ENCODE data around the gene DACT2.
"Not testable (repeated sequence)": the region's sequence is repeated elsewhere in the genome, so short reads cannot be mapped to it uniquely, and the experiment has no call there.

Gene DACT2

GRCh38 chr6:168319279-168320111, at the start of gene DACT2:
TSS of gene DACT2 (minus strand) at chr6:168319777. CDS start at chr6:168319633, 144 bp downstream.
- peak in 1 of 2 experiments; percentile 18 for DNase-seq

DNA sequence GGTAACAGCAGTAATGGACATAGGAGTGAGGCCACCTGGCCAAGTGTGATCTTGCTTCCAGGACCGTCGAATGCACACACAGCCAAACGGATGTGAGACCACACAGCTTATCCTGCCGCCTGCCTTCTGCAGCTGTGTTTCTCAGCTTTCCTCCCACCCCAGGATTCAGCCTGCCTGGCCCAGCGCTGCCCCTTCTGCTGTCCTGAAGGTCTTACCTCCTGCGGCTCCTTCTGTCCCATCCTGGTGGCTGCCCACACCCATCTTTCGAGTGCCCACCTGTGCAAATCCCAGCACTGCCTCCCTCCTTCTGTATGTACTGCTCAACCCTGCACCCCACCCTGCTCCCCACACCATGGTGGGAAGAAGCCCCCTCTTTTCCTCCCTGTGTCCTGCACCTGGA, 49.4 kb upstream of the DACT2 start:
- no peak for DNase-seq

DNA sequence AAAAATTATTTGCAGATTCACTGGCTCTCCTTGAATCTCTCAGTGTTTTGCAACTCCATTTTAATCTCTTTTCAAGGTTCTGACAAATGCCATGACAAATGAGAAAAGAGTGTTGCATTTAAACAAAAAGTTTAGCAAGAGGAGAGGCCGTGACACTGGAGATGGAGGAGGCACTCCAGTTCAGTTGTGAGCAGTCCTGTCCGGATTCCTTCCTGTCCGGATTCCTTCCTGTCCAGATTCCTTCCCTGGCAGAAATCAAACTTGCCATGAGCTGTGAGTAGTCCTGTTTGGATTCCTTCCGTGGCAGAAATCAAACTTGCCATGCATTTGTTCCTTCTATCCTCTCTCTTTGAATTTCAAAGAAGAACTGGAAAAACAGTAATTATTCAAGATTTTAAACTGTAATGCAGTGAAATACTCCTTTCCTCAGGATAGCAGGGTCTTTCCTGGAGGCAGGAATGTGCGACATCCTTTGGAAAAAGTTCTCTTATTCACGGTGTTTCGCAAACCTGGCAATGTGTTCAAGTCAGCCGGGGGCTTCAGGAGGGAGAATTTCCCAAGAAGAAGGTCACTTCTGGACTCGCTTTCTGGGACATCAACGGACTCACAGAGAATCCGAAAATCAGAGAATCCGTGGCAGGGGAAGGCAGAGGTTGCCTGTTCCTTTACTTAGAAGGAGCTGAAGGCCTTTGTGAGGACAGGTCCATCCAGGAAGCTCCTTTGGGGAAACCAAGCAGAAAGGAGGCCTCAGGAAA, 48.7 kb upstream of the DACT2 start:
- no peak for DNase-seq

DNA sequence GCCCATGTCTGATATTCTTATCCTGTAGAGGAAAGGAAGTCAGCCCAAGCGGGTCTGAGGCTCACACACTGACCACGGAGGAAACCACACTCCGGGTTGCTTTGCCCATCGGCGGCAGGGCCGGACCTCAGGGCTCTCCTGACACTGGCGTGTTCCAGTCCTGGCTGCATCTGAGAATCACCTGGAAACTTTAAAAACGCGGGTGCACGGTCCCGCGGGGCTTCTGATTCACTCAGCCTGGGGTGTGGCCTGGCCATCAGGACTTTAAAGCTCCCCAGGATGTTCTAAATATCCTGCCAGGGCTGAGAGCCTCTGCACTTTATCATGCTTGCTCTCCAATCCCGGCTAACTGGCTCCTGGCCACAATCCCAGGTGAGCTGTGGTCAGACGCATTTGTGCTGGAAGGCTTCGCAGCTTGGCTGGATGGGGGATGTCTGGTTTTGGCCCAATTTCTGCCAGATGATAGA, 47.7 kb upstream of the DACT2 start:
- no peak for DNase-seq

- DNase-seq: no peak
These were observed 46.9 kb upstream of the DACT2 start for GRCh38 chr6:168366473-168366872.

DNA sequence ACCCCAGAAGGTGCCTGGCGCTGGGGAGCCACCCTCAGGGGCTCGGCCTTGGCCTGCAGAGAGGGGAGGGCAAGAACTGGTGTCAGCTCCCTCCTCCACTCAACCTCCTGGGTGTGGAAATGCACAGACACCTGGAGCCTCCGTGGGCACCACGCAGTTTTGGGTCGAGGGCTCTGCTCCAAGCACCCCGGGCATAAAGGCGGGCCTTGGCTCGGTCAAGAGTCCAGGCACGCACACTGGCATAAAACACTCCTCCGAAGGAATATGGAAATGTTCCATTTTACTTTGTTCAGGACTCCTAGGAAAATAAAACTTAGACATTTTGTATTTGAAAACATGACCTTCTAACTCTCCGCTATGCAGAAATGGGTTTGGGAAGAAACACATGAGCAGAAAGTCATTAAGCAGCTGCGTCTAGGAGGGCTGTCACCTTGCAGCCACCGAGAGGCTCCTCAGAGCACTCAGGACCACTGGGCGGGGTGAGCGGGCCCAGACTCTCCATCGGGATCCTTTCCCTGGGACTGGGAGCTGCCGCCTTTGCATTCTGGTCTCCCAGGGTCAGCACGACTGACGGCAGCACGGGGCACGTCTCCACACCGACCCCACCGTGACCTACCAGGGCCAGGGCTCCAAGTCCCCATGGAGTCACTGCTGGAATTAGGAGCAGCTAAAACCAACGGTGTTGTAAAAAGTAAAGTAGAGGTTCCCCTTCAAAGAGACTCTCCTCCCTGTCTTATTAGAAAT, 46.0 kb upstream of the DACT2 start:
- DNase-seq: no peak

DNA sequence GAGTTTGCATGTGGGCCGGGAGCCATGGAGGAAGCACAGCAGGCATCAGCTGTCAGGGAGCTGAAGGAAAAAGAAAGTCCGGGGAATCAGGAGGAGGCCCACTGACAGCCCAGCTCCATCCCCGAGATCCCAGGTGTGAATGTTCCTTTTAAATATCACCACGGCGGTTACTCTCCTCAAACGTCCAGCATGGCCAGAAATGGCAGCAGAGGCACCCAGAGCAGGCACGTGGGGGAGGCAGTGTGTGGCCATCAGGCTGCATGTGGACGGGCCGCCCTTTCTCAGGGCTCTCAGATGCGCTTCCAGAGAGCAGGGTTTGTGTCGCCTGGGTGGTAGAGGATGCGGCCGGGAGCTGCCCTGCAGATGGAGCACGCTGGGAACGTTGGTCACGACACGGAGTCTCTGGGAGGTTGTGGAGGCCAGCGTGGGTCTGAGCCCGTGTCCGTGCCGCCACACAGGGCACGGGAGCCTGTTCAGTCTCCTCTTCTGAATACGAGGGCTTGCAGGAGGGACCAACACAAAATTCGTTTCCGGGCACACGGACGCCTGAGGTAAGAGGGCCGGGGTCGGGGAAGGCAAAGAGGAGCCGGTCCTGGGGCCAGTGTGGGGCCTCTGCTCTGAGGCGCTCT, 45.3 kb upstream of the DACT2 start:
- no peak for DNase-seq

DNA sequence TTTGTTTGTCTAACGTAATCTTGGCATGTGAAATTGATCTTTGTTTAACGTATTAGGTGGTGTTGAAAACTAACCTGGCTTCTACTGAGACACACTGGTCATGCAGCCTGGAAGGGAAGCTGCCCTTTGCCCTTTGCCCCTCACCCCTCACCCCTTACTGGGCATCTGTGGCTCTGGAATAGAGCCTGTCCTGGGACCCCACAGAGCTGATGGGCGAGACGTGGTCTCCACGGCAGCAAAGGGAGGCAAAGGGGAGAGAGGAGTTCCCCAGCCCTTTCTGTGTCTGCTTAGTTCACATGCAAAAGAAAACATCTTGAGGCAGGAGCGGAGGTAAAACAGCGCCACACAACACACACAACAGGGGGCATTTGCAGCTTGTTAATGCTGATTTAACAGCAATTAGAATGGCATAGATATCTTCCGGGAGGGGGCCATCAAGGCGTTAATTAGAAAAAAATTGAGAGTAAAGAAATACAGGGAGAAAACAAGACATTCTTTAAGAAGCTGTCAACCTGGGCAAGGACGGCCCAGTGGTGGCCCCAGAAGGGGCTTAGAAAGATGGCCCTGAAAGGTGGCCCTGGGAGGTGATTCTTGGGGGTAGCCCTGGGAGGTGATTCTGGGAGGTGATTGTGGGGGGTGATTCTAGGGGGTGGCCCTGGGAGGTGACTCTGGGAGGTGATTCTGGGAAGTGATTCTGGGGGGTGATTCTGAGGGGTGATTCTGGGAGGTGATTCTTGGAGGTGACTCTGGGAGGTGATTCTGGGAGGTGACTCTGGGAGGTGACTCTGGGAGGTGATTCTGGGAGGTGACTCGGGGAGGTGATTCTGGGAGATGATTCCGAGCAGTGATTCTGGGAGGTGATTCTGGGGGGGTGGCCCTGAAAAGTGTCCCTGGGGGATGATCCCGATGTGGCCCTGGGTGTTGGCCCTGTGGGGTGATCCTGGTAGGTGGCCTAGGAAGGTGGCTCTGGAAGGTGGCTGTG, 44.5 kb upstream of the DACT2 start:
- no peak for DNase-seq

DNA sequence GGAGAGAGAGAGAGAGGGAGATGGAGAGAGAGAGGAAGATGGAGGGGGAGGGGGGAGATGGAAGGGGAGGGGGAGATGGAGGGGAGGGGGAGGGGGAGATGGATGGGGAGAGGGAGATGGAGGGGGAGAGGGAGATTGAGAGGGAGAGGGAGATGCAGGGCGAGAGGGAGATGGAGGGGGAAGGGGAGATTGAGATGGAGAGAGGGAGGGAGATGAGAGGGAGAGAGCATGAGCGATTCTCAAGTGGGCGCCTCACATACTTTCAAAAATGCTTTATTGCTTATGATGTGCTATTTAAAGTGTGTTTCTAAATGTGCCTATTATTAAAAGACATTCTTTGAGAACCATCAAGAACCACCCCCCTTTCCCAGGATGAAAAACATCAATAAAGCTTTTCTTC, 43.7 kb upstream of the DACT2 start:
- no peak for DNase-seq

DNA sequence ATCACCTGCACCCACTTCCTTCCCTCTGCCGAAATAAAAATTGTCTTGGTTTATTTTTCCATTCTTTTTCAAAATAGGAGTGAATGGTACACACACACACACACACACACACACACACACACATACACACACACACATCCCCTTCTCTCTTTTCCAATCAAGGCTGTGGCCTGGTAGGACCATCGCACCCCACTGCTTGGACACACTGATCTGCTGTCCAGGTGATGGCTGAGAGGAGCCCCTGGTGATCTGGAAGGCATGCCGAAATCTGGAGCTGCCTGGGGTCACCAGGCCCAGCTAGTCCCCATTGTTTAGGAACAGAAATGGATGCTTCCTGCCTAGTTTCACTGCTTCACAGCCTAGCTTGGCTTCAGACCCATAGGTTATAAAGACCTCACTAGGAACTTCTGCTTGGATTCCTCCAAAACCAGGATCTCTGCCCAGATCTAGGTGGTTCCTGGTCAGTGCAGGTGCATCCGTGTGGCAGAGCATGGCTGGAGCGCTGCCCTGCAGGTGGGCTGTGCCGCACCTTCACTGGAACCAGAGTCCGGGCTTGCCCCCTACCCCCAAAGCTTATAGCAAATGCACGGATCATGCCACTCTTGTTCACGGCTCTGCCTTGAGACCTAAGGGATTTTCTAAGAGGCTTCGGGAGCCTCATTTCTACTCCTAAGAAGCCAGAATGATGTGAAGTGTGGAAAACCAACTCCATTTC, 42.9 kb upstream of the DACT2 start:
- DNase-seq: no peak

DNA sequence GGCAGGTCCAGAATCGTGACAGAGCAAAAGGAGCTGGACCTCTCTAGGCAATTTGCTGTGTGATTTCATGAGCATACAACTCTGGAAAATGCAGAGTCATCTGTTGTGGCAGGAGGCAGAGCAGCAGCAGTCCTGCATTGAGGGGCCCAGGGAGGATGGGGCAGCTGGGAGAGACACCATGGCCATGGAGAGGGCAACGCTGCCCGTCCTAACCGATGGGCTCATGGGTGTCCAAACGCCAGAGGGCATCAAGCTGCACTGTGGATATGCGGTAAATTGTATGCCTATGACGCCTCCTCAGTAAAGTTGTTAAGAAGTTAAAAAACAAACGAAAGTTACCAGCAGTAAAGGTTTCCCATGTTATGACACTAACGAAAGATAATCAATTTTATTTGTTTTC, 42.2 kb upstream of the DACT2 start:
- no peak for DNase-seq

- no peak for DNase-seq
These were observed 40.2 kb upstream of the DACT2 start for GRCh38 chr6:168359794-168360193.

DNA sequence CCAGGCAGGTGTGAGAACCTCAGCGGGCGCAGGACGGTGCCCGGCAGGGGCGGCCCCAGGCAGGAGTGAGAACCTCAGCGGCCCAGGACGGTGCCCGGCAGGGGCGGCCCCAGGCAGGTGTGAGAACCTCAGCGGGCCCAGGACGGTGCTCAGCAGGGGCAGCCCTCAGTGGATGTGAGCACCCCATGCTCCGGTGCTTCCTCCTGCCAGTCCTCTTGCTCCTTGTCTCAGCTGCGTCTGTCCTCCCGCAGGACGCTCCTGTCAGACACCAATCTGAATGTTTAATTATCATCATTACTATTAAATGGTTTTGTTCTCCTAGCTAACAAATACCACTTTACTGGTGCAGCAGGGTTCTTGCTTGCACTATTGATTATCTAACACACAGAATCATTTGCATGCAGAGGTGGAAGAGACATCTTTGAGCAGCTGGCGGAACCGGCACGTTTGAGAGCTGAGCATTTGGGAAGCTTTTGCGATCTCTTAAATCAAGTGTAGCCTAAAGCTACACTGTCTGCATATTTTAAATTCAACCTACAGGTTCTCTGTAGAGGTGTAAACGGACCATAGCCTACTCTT, 39.4 kb upstream of the DACT2 start:
- no peak for DNase-seq

- DNase-seq: not testable (repeated sequence)
These were observed 37.3 kb upstream of the DACT2 start for GRCh38 chr6:168356872-168357271.

DNA sequence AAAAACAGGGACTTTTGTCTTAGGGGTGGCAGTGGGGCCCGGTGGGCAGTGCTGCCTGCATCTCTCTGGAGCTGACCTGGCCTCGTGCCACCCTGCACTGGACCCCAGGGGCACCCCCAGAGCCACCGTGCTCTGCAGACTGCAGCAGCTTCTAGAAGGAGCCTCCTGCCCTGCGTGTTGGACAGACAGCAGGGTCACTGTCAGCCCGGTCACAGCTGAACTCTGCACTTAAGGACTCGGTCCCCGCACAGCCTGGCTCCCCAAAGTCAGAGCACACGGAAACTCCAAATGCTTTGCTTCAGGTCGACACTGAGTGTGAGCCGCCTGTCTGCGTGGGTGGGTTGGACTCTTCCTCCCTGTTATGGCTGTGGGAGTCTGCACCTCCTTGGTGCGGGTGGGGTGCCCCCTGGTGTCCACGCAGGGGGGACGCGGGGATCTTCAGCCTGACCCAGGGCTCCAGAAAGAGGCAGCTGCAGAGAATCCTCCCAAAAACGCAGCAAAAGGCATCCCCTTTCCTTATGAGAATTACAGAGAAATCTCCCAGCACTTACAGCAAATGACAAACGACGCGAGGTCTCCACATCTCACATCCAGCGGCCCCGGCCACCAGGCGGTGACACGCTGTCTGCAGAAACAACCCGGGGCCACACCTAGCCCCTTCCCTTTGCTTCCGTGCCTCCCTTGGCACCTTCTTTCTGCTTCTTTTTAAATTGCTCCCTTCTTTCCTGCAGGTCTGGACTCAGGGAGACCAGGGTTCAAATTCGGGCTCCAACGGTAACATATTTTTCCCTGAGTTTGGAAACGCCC, 36.3 kb upstream of the DACT2 start:
- peak; percentile 33 to 54 for DNase-seq

DNA sequence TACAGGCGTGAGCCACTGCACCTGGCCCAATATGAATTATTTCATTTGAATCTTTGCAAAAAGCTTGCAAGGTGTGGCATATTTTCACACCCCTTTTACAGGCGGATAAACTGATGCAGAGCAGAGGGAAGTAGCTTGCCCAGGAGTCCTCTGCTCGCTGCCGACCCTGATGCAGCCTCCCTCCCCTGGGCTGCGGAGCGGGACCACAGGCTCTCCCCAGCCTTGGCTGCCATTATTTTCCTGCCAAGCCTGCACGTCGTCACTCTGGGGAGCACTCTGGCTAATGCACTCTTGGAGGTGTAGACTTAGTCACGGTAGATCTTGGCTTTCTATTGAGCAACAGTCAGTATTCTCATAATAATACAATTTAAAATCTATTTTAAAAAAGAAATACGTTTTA, 34.8 kb upstream of the DACT2 start:
- DNase-seq: no peak

DNA sequence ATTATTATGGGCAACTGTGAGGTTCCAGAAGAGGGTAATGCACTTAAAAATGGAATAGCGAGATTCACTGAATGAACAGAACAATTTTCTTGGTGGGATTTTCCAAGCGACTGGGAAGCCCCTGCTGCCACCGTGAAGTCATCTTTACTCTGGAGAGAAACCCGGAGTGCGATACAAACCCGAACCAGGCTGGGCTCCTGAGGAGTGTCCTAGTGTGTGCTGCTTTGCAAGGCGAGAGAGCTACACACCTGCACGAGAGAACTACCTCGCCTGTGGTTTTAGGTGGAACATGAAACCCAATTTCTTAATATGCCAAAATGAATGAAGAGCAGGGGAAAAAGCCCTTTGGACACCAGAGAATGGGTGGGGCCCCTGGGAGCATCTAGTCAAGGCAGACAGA, 33.5 kb upstream of the DACT2 start:
- no peak for DNase-seq

- peak in 1 of 2 experiments; percentile 57 for DNase-seq
These were observed 32.5 kb upstream of the DACT2 start for GRCh38 chr6:168352096-168352495.

- no peak for DNase-seq
These were observed 30.2 kb upstream of the DACT2 start for GRCh38 chr6:168349718-168350210.

Measured in NCI-H524 (cell line).